Neural cell (in vitro differentiated cells): ENCODE measurements around the gene OR6C3.
"Not testable (repeated sequence)": the region's sequence is repeated elsewhere in the genome, so short reads cannot be mapped to it uniquely, and the experiment has no call there.

Experiments
- EP300 ChIP-seq: fragments of 450-650 bp; conservative IDR thresholded peaks from 2 replicates; pipeline ENCODE4 v1.6.1; 2014; ENCODE audit warnings: antibody characterized with exemption, mild to moderate bottlenecking, moderate library complexity; ENCODE audit not compliant: poor library complexity, severe bottlenecking
- EZH2 ChIP-seq: fragments of 200-600, 300-800 bp; shearing (Covaris generic), sonication (generic); IDR thresholded peaks from 2 replicates; pipeline ENCODE4 v1.6.1; 2014; ENCODE audit warnings: antibody characterized with exemption, low read length, borderline replicate concordance, mild to moderate bottlenecking; ENCODE audit not compliant: insufficient read depth, poor library complexity, severe bottlenecking
- TF ChIP-seq, protein P1 (sequence below): fragments of 450-650 bp; IDR thresholded peaks from 2 replicates; pipeline ENCODE4 v1.5.1; 2014; ENCODE audit warnings: antibody characterized with exemption, mild to moderate bottlenecking, moderate library complexity; ENCODE audit not compliant: poor library complexity, severe bottlenecking

- TF ChIP-seq, protein P1, sequence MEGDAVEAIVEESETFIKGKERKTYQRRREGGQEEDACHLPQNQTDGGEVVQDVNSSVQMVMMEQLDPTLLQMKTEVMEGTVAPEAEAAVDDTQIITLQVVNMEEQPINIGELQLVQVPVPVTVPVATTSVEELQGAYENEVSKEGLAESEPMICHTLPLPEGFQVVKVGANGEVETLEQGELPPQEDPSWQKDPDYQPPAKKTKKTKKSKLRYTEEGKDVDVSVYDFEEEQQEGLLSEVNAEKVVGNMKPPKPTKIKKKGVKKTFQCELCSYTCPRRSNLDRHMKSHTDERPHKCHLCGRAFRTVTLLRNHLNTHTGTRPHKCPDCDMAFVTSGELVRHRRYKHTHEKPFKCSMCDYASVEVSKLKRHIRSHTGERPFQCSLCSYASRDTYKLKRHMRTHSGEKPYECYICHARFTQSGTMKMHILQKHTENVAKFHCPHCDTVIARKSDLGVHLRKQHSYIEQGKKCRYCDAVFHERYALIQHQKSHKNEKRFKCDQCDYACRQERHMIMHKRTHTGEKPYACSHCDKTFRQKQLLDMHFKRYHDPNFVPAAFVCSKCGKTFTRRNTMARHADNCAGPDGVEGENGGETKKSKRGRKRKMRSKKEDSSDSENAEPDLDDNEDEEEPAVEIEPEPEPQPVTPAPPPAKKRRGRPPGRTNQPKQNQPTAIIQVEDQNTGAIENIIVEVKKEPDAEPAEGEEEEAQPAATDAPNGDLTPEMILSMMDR, result not testable (repeated sequence)
- TF ChIP-seq EP300, EZH2: not testable (repeated sequence)
These were observed 4.7 kb upstream of the OR6C3 start for GRCh38 chr12:55325801-55326200.
